A673 (cell line): ENCODE measurements around the gene EXOC4. TPM values are rescaled to one million over a fixed set of nuclear protein-coding genes. Genes with fewer than 3 reads are reported as not detected.

ENCODE experiments used
- BruUV-seq: library from RNA; stranded (reverse); fragments of 400-500 nt; replicated peaks from 2 replicates; lab custom pipeline; 2021; lab: Mats Ljungman, UMichigan
- CTCF ChIA-PET: fragments of 300-600 bp; sonication (Branson Sonifier 250); formaldehyde crosslinking; loops from one replicate; lab custom pipeline; 2022; ENCODE audit warnings: antibody characterized with exemption; lab: Charles Lee
- POLR2A ChIA-PET: fragments of 300-600 bp; sonication (Branson Sonifier 250); formaldehyde crosslinking; loops from one replicate; lab custom pipeline; 2022; ENCODE audit warnings: antibody characterized with exemption; ENCODE audit not compliant: low non-redundant PET; lab: Charles Lee
- DNase-seq: peaks from one replicate; pipeline ENCODE4 v3.0.0-alpha.2; 2015; ENCODE audit warnings: low spot score
- H3K27ac ChIP-seq: fragments of 200-600 bp; sonication (generic); 2 replicates; pipeline ENCODE4 v1.5.1; 2016; ENCODE audit warnings: mixed run types, low read depth, mild to moderate bottlenecking, mixed read lengths, antibody characterized with exemption, low read length; ENCODE audit not compliant: poor library complexity, severe bottlenecking
- H3K27me3 ChIP-seq: fragments of 200-600 bp; sonication (generic); replicated peaks from 2 replicates; pipeline ENCODE4 v1.6.1; 2017; ENCODE audit warnings: mixed run types, low read depth, mild to moderate bottlenecking, mixed read lengths, antibody characterized with exemption, low read length; ENCODE audit not compliant: insufficient read depth, poor library complexity
- H3K36me3 ChIP-seq: fragments of 200-600 bp; sonication (generic); 2 replicates; pipeline ENCODE4 v1.6.1; 2016; ENCODE audit warnings: mixed run types, mild to moderate bottlenecking, mixed read lengths, antibody characterized with exemption, low read length; ENCODE audit not compliant: insufficient read depth, poor library complexity, severe bottlenecking
- H3K4me1 ChIP-seq: fragments of 200-600 bp; sonication (generic); 2 replicates; pipeline ENCODE4 v1.6.1; 2017; ENCODE audit warnings: mixed run types, mild to moderate bottlenecking, mixed read lengths, antibody characterized with exemption, low read length; ENCODE audit not compliant: insufficient read depth, poor library complexity, severe bottlenecking
- H3K4me3 ChIP-seq: fragments of 200-600 bp; sonication (generic); 2 replicates; pipeline ENCODE4 v1.5.1; 2016; ENCODE audit warnings: low read depth, mixed run types, mild to moderate bottlenecking, mixed read lengths, low read length; ENCODE audit not compliant: poor library complexity, severe bottlenecking
- H3K9me3 ChIP-seq: fragments of 200-600 bp; sonication (generic); 2 replicates; pipeline ENCODE4 v1.6.1; 2016; ENCODE audit warnings: mixed run types, low read depth, mild to moderate bottlenecking, mixed read lengths, antibody characterized with exemption, low read length; ENCODE audit not compliant: poor library complexity, severe bottlenecking
- EZH2 ChIP-seq: fragments of 200-600 bp; sonication (generic); IDR thresholded peaks from 2 replicates; pipeline ENCODE4 v1.6.1; 2017; ENCODE audit warnings: borderline replicate concordance, low read depth, mild to moderate bottlenecking, mixed read lengths, antibody characterized with exemption, low read length; ENCODE audit not compliant: poor library complexity, severe bottlenecking
- intact Hi-C: fragments of 100-400 bp; cut with micrococcal nuclease; formaldehyde crosslinking; loops from one replicate; pipeline ENCODE4 v1.10.0; 2022; ENCODE audit not compliant: unreplicated experiment
- microRNA-seq: library from miRNA; unstranded; fragments of <30 nt; microRNA quantifications from one replicate; pipeline ENCODE4 v1.2.0, GENCODE V29; 2021
- total RNA-seq: library from RNA; stranded (reverse); gene quantifications from 2 replicates; pipeline ENCODE4 v1.2.3, GENCODE V29; 2021
- TF ChIP-seq, protein P1 (sequence below): fragments of 300-800, 200-600 bp; sonication (generic); conservative IDR thresholded peaks from 2 replicates; pipeline ENCODE4 v1.5.1; 2017; ENCODE audit warnings: low read depth, mild to moderate bottlenecking, antibody characterized with exemption, low read length, moderate library complexity, mixed read lengths

Gene EXOC4
- total RNA-seq, 1 experiment from 2014 or later = 66.1 TPM

DNA sequence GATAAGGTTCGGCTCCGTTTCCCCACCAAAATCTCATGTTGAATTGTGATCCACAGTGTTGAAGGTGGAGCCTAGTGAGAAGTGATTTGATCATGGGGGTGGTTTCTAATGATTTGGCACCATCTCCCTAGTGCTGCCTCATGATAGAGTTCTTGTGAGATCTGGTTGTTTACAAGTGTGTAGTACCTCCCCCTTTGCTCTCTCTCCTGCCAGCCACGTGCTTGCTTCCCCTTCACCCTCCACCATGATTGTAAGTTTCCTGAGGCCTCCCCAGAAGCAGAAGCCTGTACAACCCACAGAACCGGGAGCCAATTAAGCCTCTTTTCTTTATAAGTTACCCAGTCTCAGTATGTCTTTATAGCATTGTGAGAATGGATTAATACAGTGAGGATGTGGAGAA, 862.1 kb downstream of the EXOC4 start:
- ChIA-PET CTCF (no interaction called here), POLR2A (no interaction called here)
- no peaks in the 10 kb centered on the region for H3K36me3 ChIP-seq
- no peak overlapping the region for H3K4me3 ChIP-seq
- TF ChIP-seq, protein P1, sequence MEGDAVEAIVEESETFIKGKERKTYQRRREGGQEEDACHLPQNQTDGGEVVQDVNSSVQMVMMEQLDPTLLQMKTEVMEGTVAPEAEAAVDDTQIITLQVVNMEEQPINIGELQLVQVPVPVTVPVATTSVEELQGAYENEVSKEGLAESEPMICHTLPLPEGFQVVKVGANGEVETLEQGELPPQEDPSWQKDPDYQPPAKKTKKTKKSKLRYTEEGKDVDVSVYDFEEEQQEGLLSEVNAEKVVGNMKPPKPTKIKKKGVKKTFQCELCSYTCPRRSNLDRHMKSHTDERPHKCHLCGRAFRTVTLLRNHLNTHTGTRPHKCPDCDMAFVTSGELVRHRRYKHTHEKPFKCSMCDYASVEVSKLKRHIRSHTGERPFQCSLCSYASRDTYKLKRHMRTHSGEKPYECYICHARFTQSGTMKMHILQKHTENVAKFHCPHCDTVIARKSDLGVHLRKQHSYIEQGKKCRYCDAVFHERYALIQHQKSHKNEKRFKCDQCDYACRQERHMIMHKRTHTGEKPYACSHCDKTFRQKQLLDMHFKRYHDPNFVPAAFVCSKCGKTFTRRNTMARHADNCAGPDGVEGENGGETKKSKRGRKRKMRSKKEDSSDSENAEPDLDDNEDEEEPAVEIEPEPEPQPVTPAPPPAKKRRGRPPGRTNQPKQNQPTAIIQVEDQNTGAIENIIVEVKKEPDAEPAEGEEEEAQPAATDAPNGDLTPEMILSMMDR = no peak
- TF ChIP-seq EZH2 = no peak
- H3K27me3 ChIP-seq = no peaks in the 10 kb centered on the region
- no peak for DNase-seq
- intact Hi-C loops = no loop called here
- no TSS peak for BruUV-seq
- no peaks in the 10 kb centered on the region for H3K9me3 ChIP-seq
- no peaks in the 10 kb centered on the region for H3K4me1 ChIP-seq
- H3K27ac ChIP-seq = no peak overlapping the region

Small RNA genes lying within 50 kb of the gene (microRNA-seq; reads per million reads assigned to microRNA genes)
- gene MIR6133 = not detected

Other genes with a start within 250 kb of the EXOC4 start
- gene CHCHD3, start 171.0 kb upstream of the EXOC4 start, total RNA-seq = 114 and 128 TPM in 2 replicates